ENCODE measurements around the gene SPEG. TPM values are rescaled to one million over a fixed set of nuclear protein-coding genes. Genes with fewer than 3 reads are reported as not detected.

Gene SPEG
- total RNA-seq, 6 experiments from 2014 or later = 0.24 to 1.5 (median 0.48) TPM

GRCh38 chr2:219486380-219486959 is 51.8 kb downstream of the SPEG start:
- Histone ChIP-seq H3K9me3 (no peaks in the 10 kb centered on the region), H3K36me3 (no peaks in the 10 kb centered on the region), H3K4me3 (no peak overlapping the region), H3K27ac (no peak overlapping the region), H3K4me1 (no peaks in the 10 kb centered on the region), H3K27me3 (peaks cover 0 to 25% of the 10 kb centered on the region in 2 donors)
- ATAC-seq (no peak), DNase-seq (no peak)
- WGBS (ENCODE audit: insufficient coverage, low coverage, low lambda C conversion rate, missing lambda C conversion rate) = 47% methylated on average over 4 of the region's 8 CpGs
- TF ChIP-seq POLR2A (IDR thresholded peaks at IDR 0.05) (no peak), CTCF (IDR thresholded peaks at IDR 0.05) (no peak)
- intact Hi-C loops (cut with DNase I) = no loop called here

GRCh38 chr2:219488149-219488843 is 53.7 kb downstream of the SPEG start:
- 80% methylated on average over 1 of the region's 17 CpGs for WGBS (ENCODE audit: insufficient coverage, low coverage, low lambda C conversion rate, missing lambda C conversion rate)
- Histone ChIP-seq H3K9me3 (no peaks in the 10 kb centered on the region), H3K36me3 (no peaks in the 10 kb centered on the region), H3K27me3 (peaks cover 0 to 20% of the 10 kb centered on the region in 2 donors), H3K4me1 (no peaks in the 10 kb centered on the region), H3K4me3 (no peak overlapping the region), H3K27ac (no peak overlapping the region)
- TF ChIP-seq CTCF (IDR thresholded peaks at IDR 0.05) (no peak), POLR2A (IDR thresholded peaks at IDR 0.05) (no peak)
- no peak for ATAC-seq
- intact Hi-C loops (cut with DNase I) = no loop called here
- no peak for DNase-seq

GRCh38 chr2:219488844-219489194 is 54.2 kb downstream of the SPEG start:
- no peaks in the 10 kb centered on the region for H3K4me1 ChIP-seq
- no peaks in the 10 kb centered on the region for H3K36me3 ChIP-seq
- peaks cover 0 to 15% of the 10 kb centered on the region in 2 donors for H3K27me3 ChIP-seq
- H3K4me3 ChIP-seq = no peak overlapping the region
- intact Hi-C loops (cut with DNase I) = no loop called here
- ATAC-seq = no peak
- no peak for TF ChIP-seq POLR2A (IDR thresholded peaks at IDR 0.05)
- TF ChIP-seq CTCF (IDR thresholded peaks at IDR 0.05) = no peak
- no CpG with 5 or more reads among the region's 14 CpGs for WGBS (ENCODE audit: insufficient coverage, low coverage, low lambda C conversion rate, missing lambda C conversion rate)
- H3K27ac ChIP-seq = no peak overlapping the region
- DNase-seq = no peak
- no peaks in the 10 kb centered on the region for H3K9me3 ChIP-seq

- H3K4me1 ChIP-seq = no peaks in the 10 kb centered on the region
- intact Hi-C loops (cut with DNase I) = no loop called here
- TF ChIP-seq CTCF (IDR thresholded peaks at IDR 0.05) (no peak), POLR2A (IDR thresholded peaks at IDR 0.05) (no peak)
- no peak overlapping the region for H3K4me3 ChIP-seq
- WGBS (ENCODE audit: insufficient coverage, low coverage, low lambda C conversion rate, missing lambda C conversion rate) = 75% methylated on average over 5 of the region's 9 CpGs
- ATAC-seq = no peak
- DNase-seq = no peak
- H3K27ac ChIP-seq = no peak overlapping the region
- no peaks in the 10 kb centered on the region for H3K36me3 ChIP-seq
- H3K27me3 ChIP-seq = peaks cover 0 to 10% of the 10 kb centered on the region in 2 donors
- no peaks in the 10 kb centered on the region for H3K9me3 ChIP-seq
Measured at GRCh38 chr2:219489315-219489714, 54.7 kb downstream of the SPEG start.

Measured in right lobe of liver (tissue), 6 donors.